ENCODE measurements around the gene ZBTB48. TPM values are rescaled to one million over a fixed set of nuclear protein-coding genes. Genes with fewer than 3 reads are reported as not detected.

Gene ZBTB48
- total and polyA plus RNA-seq, 2 donors from 2014 or later, result 27.1 to 45.5 TPM

GRCh38 chr1:6570100-6570499, 9.7 kb upstream of the ZBTB48 start:
- H3K9me3 ChIP-seq (ENCODE audit: control insufficient read depth in 2 of 3, insufficient read depth in 1 of 3, low read length in 3 of 3), result peaks cover 0 to 2% (median 0%) of the 10 kb centered on the region in 3 donors
- TF ChIP-seq CTCF (IDR thresholded peaks at IDR 0.05; ENCODE audit: borderline replicate concordance, extremely low read depth, insufficient read depth), result no peak

GRCh38 chr1:6570987-6571386, 8.8 kb upstream of the ZBTB48 start:
- no peak for DNase-seq
- no peaks in the 10 kb centered on the region for H3K36me3 ChIP-seq (ENCODE audit: control insufficient read depth in 2 of 3, insufficient read depth in 3 of 3, low read length in 3 of 3)
- H3K4me1 ChIP-seq (ENCODE audit: control insufficient read depth in 2 of 3, insufficient read depth in 2 of 3, low read depth in 1 of 3, low read length in 3 of 3), result no peaks in the 10 kb centered on the region
- no peak overlapping the region for H3K27ac ChIP-seq (ENCODE audit: low read depth in 2 of 2, low read length in 2 of 2)
- intact Hi-C loops (cut with DNase I), result no loop called here
- no peak for TF ChIP-seq CTCF (IDR thresholded peaks at IDR 0.05; ENCODE audit: borderline replicate concordance, extremely low read depth, insufficient read depth)
- H3K9ac ChIP-seq (ENCODE audit: low read length in 3 of 3), result no peak overlapping the region
- no peak overlapping the region for H3K4me3 ChIP-seq (ENCODE audit: low read length in 3 of 3)
- H3K9me3 ChIP-seq (ENCODE audit: control insufficient read depth in 2 of 3, insufficient read depth in 1 of 3, low read length in 3 of 3), result peaks cover 0 to 2% (median 0%) of the 10 kb centered on the region in 3 donors
- H3K27me3 ChIP-seq (ENCODE audit: control insufficient read depth, insufficient read depth, low read length), result no peaks in the 10 kb centered on the region
- FAIRE-seq, result no peak

More at GRCh38 chr1:6570100-6570499, 9.7 kb upstream of the ZBTB48 start:
- no peaks in the 10 kb centered on the region for H3K4me1 ChIP-seq (ENCODE audit: control insufficient read depth in 2 of 3, insufficient read depth in 2 of 3, low read depth in 1 of 3, low read length in 3 of 3)
- H3K27me3 ChIP-seq (ENCODE audit: control insufficient read depth, insufficient read depth, low read length), result no peaks in the 10 kb centered on the region
- no peaks in the 10 kb centered on the region for H3K36me3 ChIP-seq (ENCODE audit: control insufficient read depth in 2 of 3, insufficient read depth in 3 of 3, low read length in 3 of 3)
- DNase-seq (no peak), FAIRE-seq (no peak)
- no peak overlapping the region for H3K9ac ChIP-seq (ENCODE audit: low read length in 3 of 3)
- no peak overlapping the region for H3K27ac ChIP-seq (ENCODE audit: low read depth in 2 of 2, low read length in 2 of 2)
- H3K4me3 ChIP-seq (ENCODE audit: low read length in 3 of 3), result no peak overlapping the region
- intact Hi-C loops (cut with DNase I), result no loop called here

- no peak for DNase-seq
- FAIRE-seq, result no peak
- no peak overlapping the region for H3K4me3 ChIP-seq (ENCODE audit: low read length in 3 of 3)
- H3K27ac ChIP-seq (ENCODE audit: low read depth in 2 of 2, low read length in 2 of 2), result no peak overlapping the region
- H3K27me3 ChIP-seq (ENCODE audit: control insufficient read depth, insufficient read depth, low read length), result no peaks in the 10 kb centered on the region
- TF ChIP-seq CTCF (IDR thresholded peaks at IDR 0.05; ENCODE audit: borderline replicate concordance, extremely low read depth, insufficient read depth), result no peak
- H3K9me3 ChIP-seq (ENCODE audit: control insufficient read depth in 2 of 3, insufficient read depth in 1 of 3, low read length in 3 of 3), result peaks cover 0 to 2% (median 0%) of the 10 kb centered on the region in 3 donors
- no peaks in the 10 kb centered on the region for H3K4me1 ChIP-seq (ENCODE audit: control insufficient read depth in 2 of 3, insufficient read depth in 2 of 3, low read depth in 1 of 3, low read length in 3 of 3)
- H3K36me3 ChIP-seq (ENCODE audit: control insufficient read depth in 2 of 3, insufficient read depth in 3 of 3, low read length in 3 of 3), result no peaks in the 10 kb centered on the region
- intact Hi-C loops (cut with DNase I), result no loop called here
- no peak overlapping the region for H3K9ac ChIP-seq (ENCODE audit: low read length in 3 of 3)
Observed at GRCh38 chr1:6572653-6573383, 7.0 kb upstream of the ZBTB48 start.

Data from kidney (tissue), 14 donors.